Measurements from ENCODE around the gene DPP8.
"Not testable (repeated sequence)": the region's sequence is repeated elsewhere in the genome, so short reads cannot be mapped to it uniquely, and the experiment has no call there.

Gene DPP8

DNA sequence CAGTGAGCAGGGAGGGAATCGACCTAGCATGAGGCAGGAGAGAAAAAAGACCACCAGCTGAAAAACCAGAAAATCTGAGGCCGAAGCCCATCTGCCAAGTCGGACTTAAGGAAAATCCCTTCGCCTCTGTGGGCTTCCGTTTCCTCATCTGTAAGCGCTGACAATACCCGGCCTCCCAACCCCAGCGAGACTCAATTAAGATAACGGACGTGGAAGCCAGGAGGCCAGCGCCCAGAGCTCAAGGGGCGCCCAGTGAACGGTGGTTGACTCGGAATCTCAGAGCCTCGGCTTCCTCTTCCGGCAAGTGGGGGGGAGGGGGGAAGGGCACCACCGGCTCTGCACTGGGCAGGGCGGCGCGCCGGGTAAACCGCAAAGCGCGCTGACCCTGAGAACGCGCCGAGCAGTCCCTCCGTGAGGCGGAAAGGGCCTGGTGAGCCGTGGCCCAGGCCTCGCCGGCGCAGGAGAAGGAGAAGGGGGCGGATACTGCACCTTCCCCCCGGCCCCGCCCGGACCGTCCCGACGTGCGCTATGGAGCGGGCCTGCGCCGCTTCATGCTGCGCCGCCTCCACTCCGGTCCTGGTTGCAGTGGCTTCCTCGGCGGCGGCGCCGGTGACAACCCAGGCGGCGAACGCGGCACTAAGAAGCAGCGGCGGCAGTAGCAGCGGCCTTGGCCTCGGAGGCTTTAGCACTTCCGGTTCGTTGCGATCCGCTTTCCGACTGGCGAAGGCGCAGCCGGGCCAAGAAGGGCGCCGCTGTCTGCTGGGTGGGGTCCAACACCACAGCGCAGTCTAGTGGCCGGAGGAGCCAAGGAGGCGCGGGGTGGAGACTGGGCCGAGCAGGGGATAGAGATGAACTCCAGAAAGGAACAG lies at the start of gene DPP8:
Gene DPP8 (minus strand): TSS at position 693 of the 869 bp plus-strand sequence. CDS start 5,136 bp downstream, outside the sequence.
- DNase-seq (ENCODE audit: low spot score), result peak; percentile 87

DNA sequence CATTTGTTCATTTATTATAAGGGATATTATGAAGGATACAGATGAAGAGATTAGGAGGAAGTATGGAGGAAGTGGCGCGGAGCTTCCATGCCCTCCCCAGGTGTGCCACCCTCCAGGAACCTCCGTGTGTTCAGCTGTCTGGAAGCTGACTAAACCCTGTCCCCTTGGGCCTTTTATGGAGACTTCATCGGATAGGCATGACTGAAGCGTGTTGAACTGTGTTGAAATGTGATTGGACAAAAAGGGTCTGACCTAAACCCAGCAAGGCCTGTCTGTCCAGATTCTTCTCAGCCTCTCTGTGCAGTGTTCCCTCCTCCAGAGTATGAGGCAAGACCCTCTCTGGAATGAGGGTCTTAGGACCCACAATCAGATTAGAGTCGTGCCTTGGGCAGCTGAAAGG lies 44.4 kb upstream of the DPP8 start:
- DNase-seq (ENCODE audit: low spot score), result no peak

DNA sequence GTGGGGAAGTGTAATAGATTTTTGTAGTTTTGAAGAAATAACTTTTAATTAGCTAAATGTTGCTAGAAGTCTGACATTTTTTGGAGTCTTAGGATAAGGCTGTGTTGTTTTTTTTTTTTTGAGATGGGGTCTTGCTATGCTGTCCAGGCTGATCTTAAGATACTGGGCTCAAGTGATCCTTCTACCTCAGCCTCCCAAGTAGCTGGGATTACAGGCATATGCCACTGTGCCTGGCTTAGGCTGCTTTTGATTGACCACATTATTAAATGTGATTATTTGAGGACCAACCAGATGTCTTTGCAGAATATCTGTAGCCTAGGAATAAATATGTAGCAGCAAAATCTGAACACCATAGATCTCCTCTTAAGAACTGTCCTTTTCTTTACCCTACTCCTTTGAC lies 42.5 kb upstream of the DPP8 start:
- DNase-seq (ENCODE audit: low spot score), result no peak

DNA sequence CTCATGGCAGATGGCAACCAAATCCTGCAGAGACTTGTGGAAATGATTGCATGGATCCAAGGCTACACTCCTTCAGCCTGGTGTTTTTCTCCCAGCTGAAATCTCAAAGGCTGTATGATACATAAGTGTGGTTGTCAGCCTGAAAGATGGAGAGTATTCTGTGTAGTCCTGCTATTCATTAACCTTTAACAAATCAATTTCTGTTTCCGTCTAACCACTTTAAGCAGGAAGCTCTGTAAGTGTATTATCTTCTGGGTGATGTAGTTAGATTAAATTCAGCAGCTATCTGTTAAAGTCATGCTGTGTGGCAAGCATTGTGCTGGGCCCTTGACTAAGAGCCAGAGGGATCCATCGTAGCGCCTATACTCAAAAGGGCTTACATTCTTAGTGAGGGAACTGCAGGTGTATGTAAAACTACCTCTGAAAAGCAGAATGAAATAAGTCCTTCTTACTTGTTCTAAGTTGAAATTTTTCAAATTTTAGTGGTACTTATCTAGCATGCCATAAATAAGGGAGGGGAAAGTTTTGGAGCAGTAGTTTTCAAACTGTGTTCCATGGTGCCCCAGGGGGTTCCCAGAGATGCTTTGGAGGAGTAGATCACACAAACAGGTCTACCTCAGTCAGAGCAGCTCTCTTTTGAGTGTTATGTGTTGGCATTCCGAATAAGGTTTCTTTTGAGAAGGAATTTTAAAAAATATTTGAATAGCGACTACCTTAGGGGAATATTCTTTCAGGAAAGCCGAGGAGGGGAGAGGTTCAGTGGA lies 41.7 kb upstream of the DPP8 start:
- no peak for DNase-seq (ENCODE audit: low spot score)

DNA sequence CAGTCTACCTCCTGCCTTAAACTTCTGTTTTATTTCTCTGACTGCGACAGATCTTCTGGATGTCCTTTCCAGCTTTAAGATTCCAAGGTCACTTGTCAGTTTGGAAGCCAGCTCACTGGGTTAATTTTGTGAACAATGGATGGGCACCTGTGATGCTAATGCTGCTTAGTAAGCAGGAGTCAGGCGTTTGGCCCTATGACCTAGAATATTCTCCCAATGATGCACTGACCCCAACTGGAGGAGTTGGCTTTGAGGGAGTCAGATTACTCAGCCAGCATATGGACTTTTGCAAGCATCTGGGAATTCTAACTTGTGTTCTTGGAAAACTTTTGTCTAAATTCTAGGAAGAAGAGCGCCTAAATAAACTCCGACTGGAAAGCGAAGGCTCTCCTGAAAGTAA lies 40.8 kb upstream of the DPP8 start:
- no peak for DNase-seq (ENCODE audit: low spot score)

DNA sequence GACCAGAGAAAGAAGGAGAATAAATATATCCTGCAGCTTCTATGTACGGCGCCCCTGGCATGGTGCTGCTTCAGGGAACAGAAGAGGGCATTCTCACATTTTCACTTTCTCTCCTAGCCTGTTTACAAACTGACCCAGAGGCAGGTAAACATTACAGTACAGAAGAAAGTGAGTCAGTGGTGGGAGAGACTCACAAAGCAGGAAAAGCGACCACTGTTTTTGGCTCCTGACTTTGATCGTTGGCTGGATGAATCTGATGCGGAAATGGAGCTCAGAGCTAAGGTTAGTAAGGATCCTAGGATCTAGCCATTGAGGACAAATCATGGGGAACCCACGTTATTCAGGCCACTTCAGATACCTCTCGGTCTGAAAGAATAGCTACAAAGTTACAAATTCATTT lies 39.1 kb upstream of the DPP8 start:
- DNase-seq (ENCODE audit: low spot score), result no peak

DNA sequence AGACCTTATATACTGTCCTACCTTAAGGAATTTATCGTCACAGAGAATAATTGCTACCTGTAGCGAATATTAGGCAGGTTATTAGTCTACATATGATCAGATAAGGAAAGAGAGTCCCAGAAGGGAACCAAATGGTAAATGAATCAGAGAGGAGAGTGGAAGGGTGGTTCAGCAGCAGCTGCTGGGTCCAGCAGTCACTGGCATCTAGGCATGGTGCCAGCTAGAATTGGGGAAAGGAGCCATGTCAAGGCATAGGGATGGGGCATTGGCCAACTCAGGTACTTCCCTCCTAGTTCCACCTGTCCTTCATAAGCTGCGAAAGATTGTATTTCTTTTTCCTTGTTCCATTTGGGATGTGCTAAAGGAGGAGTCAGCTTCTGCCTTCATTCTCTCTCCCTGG lies 36.2 kb upstream of the DPP8 start:
- no peak for DNase-seq (ENCODE audit: low spot score)

DNA sequence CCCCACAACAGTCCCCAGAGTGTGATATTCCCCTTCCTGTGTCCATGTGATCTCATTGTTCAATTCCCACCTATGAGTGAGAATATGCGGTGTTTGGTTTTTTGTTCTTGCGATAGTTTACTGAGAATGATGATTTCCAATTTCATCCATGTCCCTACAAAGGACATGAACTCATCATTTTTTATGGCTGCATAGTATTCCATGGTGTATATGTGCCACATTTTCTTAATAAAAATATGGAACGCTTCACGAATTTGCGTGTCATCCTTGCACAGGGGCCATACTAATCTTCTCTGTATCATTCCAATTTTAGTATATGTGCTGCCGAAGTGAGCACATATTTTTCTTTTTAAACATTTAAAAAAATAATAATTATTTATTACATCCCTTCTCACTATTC lies 35.4 kb upstream of the DPP8 start:
- DNase-seq (ENCODE audit: low spot score), result not testable (repeated sequence)

DNA sequence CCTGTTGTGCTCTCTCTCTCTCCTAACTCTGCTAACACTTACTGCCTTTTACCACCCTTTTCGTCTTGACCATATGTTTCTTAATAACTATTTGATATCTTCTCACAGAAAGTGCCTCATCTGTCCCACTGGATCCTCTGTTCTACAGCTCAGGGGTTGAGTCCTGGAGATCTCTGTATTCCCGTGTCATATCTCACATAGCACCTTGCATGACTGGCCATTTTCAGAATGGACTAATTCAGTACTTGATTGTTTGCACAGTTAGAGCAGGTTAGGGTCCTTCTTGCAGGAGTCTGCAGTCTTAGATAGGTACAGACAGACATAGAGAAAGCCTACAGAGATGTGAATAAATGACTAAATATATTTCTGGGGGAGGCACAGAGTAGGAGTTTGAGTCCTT lies 33.7 kb upstream of the DPP8 start:
- no peak for DNase-seq (ENCODE audit: low spot score)

DNA sequence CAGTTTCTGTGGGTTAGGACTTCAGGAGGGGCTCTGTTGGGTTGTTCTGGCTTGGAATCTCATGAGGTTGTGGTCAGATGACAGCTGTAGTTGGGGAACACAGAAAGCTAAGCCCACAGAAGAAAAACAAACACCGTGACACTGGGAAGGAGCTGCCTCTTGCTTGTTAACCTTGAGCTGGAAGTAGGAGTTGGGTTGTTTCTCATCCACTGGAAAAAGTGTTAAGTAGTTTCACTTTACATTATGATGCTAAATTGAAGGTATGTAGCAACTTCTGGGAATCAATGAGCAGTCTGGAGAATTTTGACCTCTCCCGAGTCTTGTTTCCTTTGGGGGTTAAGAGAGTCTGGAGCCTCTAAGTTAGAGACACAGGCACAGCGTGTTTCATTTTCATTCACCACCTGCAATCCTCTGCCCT lies 33.2 kb upstream of the DPP8 start:
- DNase-seq (ENCODE audit: low spot score), result no peak

DNA sequence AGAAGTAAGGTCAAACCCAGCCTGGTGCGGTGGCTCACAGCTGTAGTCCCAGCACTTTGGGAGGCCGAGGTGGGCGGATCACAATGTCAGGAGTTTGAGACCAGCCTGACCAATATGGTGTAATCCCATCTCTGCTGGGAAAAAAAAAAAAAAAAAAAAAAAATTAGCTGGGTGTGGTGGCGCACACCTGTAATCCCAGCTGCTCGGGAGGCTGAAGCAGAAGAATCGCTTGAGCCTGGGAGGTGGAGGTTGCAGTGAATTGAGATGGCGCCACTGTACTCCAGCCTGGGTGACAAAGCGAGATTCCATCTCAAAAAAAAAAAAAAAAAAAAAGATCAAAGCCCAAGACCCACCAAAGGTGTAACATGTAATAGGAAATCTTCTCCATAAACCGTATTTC lies 31.8 kb upstream of the DPP8 start:
- not testable (repeated sequence) for DNase-seq (ENCODE audit: low spot score)

DNA sequence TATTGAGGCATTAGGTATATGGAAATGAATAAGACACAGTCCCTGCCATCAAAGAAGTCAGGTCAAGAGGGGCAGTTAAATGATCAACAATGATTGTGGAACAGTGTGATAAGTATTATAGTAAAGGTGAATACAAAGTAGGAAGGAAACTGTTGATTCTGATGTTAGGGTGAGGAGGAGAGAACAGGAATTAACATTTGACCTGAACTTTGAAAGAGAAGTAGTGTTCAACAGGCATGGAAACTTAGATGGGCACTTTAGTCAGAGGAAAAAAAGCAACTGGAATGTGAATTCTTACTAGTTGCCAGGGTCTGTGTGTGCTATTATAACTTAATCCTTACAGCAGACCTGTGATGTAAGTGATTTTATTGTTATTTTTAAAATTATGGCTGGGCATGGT lies 30.4 kb upstream of the DPP8 start:
- no peak for DNase-seq (ENCODE audit: low spot score)

DNA sequence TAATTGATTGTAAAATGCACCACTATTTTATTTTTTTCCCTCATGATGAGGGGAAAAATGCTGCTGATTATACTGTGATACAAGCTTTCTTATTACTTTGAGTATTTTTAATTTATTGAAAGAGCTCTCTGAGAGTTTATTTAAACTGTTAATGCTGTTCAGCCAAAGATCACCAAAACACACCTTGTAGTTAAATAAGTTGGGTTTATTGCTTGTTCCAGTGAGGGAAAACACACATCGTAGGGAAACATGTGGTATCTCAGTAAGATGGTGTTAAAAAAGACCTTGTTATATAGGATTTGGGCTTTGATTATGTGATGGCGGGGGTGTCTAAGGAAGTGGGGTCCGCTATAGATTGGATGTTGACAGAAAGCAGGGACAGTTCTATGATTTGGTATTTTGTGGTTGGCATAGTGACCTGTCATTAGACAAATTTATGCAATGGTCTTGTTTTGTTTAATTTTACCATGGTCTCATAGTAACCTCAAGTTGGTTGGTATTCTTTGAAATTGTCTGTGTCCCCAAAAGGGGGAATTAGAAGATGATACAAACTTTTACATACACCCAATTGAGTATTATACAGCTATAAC lies 23.8 kb upstream of the DPP8 start:
- DNase-seq (ENCODE audit: low spot score), result no peak

DNA sequence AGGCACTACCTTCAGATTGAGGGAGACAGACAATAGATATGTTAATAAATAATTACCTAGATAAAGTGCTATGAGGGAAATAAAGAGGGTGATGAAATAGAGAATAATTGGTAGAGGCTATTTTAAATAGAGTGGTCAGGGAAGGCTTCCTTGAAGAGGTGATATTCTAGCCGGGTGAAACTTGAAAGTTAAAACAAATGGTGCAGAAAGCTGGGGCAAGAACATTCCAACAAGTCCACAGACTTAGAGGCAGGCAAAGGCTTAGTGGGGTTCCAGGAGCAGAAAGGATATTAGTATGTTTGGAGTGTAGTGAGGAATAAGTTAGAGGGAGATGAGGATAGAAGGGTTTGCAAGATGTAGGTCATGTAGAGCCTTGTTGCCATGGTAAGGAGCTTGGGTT lies 22.8 kb upstream of the DPP8 start:
- DNase-seq (ENCODE audit: low spot score), result no peak

DNA sequence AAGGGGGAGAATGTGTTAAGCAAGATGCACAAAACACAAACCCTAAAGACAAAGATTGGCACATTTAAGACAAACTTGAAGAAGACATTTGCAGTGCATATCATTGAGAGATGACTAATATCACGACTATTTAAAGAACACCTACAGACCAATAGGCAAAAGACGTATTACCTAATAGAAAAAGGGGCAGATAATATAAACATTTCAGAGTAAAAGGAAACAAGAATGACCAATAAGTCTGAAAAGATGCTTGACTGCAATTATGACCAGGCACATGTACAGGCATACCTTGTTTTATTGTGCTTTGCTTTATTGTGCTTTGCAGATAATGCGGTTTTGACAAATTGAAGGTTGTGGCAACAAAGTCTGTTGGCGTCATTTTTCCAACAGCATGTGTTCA lies 17.7 kb upstream of the DPP8 start:
- no peak for DNase-seq (ENCODE audit: low spot score)

DNA sequence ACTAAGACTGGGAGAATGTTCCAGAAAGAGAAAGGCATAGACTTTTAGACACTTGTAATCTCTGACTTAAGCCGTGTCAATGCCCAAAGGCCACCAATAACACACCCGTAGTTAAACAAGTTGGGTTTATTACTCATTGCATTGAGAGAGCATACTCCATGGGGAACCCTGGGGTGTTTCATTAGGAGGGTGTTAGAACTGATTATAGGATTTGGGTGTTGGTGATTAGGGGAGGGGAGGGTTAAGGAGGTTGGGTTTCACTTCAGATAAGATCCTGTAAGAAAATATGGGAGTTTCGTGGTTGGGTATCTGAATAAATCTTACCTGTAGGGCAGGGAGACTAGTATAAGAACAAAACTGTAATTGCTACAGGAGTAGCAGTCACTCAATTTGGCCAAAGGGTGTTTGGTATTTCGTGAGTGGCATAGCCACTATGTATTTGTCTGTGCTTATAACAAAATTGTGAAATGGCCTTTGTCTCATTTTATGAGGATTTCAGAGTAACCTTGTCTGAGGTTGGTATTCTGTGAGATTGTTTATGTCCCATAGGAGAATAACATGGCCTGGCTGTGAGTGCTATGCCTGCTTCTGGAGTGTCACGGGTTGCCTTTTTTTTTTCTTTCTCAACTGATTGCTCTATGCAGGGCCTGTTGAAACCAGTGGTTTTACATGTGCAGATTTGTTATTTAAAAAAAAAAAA lies 15.7 kb upstream of the DPP8 start:
- no peak for DNase-seq (ENCODE audit: low spot score)

DNA sequence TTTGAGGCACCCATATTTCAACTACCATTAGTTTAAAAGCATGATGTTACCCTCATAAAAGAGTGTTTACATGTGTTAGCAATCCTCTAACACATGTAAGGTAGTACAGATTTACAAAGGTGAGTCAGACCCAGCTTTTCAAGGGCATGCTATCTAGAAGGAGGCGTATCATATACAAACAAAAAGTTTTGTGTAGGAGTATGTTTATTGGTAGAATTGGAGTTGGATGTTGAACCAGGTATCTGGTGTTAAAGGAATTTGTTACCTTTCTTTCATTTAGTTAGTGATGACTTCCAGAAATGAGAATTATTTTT lies 15.2 kb upstream of the DPP8 start:
- DNase-seq (ENCODE audit: low spot score), result peak; percentile 10

DNA sequence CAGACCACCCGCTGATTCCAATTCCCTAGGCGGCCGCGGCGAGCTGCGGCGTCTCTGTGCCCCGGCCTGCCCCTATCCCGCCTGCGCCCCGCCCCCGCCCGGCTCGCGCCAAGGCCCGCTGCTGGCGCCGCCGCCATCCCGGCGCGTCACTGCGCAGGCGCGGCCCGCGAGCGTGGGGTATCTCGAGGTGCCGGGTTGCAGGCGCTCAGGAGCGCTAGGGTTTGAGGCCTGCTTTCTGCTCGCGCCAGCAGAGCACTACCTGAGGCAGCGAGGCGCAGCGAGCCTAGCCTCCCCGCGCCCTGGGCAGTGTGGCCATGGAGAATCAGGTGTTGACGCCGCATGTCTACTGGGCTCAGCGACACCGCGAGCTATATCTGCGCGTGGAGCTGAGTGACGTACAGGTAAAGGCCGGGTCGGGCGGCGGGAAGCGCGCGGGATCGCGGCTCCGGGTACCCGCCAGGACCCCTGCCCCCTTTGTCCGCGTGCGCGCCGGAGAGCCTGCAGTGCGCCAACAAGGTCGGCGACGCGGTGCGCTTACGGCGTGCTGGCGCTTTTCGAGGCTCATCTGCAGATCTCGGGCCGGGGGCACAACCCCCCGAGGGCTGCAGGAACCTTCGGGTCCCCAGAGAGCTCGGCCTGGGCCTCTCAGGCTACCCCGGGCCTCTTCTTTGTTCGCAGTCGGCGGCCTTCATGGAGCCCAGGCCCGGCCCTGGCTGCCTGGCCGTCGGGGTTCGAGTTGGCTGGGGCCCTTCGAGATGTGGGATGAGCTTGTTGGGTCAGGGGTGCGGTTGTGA lies 13.0 kb upstream of the DPP8 start, which contains the start of gene HACD3:
Gene HACD3 (plus strand): TSS at position 146 of the 794 bp plus-strand sequence. CDS start 169 bp downstream, at position 315.
- peak; percentile 73 for DNase-seq (ENCODE audit: low spot score)

DNA sequence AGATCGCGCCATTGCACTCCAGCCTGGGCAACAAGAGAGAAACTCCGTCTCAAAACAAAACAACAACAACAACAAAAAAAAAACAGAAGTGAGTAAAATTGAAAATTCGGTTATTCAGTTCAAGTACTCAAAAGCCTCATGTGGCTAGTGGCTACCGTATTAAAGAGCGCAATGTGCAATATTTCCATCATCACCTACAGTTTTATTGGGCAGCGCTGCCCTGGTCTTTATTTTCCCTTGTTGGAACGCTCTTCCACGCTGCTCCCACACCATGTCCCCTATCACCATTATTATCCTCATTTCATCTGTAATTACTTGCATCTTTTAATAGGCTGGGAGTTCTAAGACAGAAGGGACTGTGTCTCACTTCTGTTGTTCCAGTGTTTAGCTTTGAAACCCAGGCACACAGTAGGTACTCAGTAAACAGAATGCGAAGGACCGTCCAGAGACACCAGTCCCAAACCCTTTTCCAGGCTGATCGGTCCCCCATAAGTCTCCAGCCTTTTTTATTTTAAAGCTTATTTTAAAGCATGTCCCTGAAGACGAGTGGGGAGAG lies 12.4 kb upstream of the DPP8 start:
- DNase-seq (ENCODE audit: low spot score), result no peak

DNA sequence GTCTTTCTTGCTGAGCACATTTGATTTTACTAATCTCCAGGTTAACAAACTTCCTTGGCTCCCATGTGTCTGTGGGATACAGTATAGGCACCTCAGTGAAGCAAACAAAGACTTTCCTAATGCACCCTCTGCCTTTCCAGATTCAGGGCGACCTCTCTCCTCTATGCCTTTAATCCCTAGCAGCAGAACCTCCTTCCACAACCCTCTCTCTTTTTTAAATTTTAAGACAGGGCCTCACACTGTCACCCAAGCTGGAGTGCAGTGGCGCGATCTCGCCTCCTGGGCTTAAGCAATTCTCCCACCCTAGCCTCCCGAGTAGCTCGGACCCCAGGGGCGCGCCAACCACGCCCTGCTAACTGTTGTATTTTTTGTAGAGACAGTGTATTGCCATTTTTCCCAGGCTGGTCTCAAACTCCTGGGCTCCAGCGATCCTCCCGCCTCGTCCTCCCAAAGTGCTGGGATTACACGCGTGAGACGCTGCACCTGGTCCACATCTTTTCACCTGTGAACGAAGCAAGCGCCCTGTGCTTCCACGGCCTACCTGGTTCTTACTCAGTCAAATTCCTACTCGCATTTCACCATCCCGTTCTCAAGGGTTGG lies 11.1 kb upstream of the DPP8 start:
- DNase-seq (ENCODE audit: low spot score), result no peak

DNA sequence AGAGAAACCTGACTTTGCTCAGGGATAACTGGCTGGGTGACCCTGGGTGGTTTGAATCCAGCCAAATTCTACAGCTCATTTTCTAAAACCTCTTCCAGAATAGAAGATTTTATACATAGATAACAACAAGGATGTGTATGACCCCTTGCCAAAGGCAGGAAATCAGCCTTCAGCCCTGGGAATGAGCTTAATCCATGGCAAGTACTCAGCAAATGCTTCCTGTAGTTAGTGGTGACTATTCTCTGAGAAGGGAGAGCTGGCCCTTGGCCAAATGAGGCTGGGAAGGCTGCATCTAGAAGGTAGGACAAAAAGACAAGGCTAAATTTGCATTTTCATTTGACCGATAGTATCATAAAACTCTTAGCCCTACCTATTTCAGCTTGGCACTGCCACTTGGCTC lies 8.1 kb upstream of the DPP8 start:
- DNase-seq (ENCODE audit: low spot score), result peak; percentile 35
